HepG2 (cell line): ENCODE data around the gene MAFF. TPM values are rescaled to one million over a fixed set of nuclear protein-coding genes. Genes with fewer than 3 reads are reported as not detected.
A peak's percentile ranks its signal among the peaks of the same experiment; 100 is the strongest.

Experiments used
- AGO2 ChIP-seq: fragments of 200-400 bp; formaldehyde crosslinking; optimal IDR thresholded peaks from 2 replicates; pipeline ENCODE3; 2017; ENCODE audit warnings: mild to moderate bottlenecking, low read depth, low read length, moderate library complexity
- AHR ChIP-seq: IDR thresholded peaks from 2 replicates; pipeline ENCODE4 v1.6.1; 2018; ENCODE audit warnings: missing genetic modification reagents, missing compliant biosample characterization
- BRD4 ChIP-seq: sonication (generic); formaldehyde crosslinking; IDR thresholded peaks from 2 replicates; pipeline ENCODE4 v1.4.0; 2020; ENCODE audit warnings: missing genetic modification reagents
- ELF4 ChIP-seq: sonication (generic); formaldehyde crosslinking; IDR thresholded peaks from 2 replicates; pipeline ENCODE4 v1.5.0; 2020; ENCODE audit warnings: missing genetic modification reagents, mild to moderate bottlenecking, moderate library complexity, borderline replicate concordance
- FOXM1 ChIP-seq: sonication (generic); formaldehyde crosslinking; IDR thresholded peaks from 2 replicates; pipeline ENCODE4 v1.5.0; 2020; ENCODE audit warnings: missing genetic modification reagents
- KDM3A ChIP-seq: IDR thresholded peaks from 2 replicates; pipeline ENCODE4 v1.6.1; 2018; ENCODE audit warnings: low read depth, missing compliant biosample characterization
- KLF6 ChIP-seq: IDR thresholded peaks from 2 replicates; pipeline ENCODE4 v1.8.0; 2016; ENCODE audit warnings: missing biosample characterization, missing genetic modification reagents
- POLR2G ChIP-seq: fragments of 200-400 bp; formaldehyde crosslinking; IDR thresholded peaks from 2 replicates; pipeline ENCODE4 v1.6.1; 2018; ENCODE audit warnings: mild to moderate bottlenecking, low read depth, low read length, moderate library complexity
- SAFB2 ChIP-seq: sonication (generic); formaldehyde crosslinking; IDR thresholded peaks from 2 replicates; pipeline ENCODE4 v1.5.1; 2020; ENCODE audit warnings: missing genetic modification reagents, low read depth, mild to moderate bottlenecking, borderline replicate concordance
- SMYD3 ChIP-seq: sonication (generic); formaldehyde crosslinking; IDR thresholded peaks from 2 replicates; pipeline ENCODE4 v1.8.1; 2023; ENCODE audit warnings: mild to moderate bottlenecking, missing genetic modification reagents
- U2AF2 ChIP-seq: fragments of 200-400 bp; formaldehyde crosslinking; IDR thresholded peaks from 2 replicates; pipeline ENCODE4 v1.6.1; 2017; ENCODE audit warnings: low read depth, mild to moderate bottlenecking, low read length
- ZMYM2 ChIP-seq: sonication (generic); formaldehyde crosslinking; IDR thresholded peaks from 2 replicates; pipeline ENCODE4 v1.8.0; 2022; ENCODE audit warnings: mild to moderate bottlenecking, missing genetic modification reagents
- ZNF331 ChIP-seq: sonication (generic); formaldehyde crosslinking; IDR thresholded peaks from 2 replicates; pipeline ENCODE4 v1.4.0; 2020; ENCODE audit warnings: missing genetic modification reagents
- ZNF788 ChIP-seq: sonication (generic); formaldehyde crosslinking; IDR thresholded peaks from 2 replicates; pipeline ENCODE4 v1.5.0; 2020; ENCODE audit warnings: mild to moderate bottlenecking, missing genetic modification reagents, borderline replicate concordance
- polyA plus RNA-seq, 8 experiments: library from polyadenylated mRNA; depleted of rRNA in 3 of 8; stranded (reverse) in 7 of 8; unstranded in 1 of 8; fragments of >200 nt; fragmentation: Illumina TruSeq in 4 of 8; extraction: Trizol in 4 of 8; gene quantifications; 2 replicates each; pipeline versions ENCODE4 v1.2.1 to v1.2.3, GENCODE V29; 2011 to 2016; ENCODE audit warnings: low read depth in 4 of 8, missing spikeins in 1 of 8, mixed read lengths in 1 of 8; ENCODE audit not compliant: insufficient read depth in 1 of 8
- total RNA-seq, 5 experiments: library from RNA; depleted of rRNA; stranded (reverse); fragments of >200 nt; fragmentation: Illumina TruSeq; extraction: Trizol; gene quantifications; 2 replicates each; pipeline ENCODE4 v1.2.3, GENCODE V29; 2016; ENCODE audit warnings: low read depth in 1 of 5
- TF ChIP-seq, protein P1 (sequence below): sonication (generic); formaldehyde crosslinking; IDR thresholded peaks from 2 replicates; pipeline ENCODE4 v1.5.1; 2020; ENCODE audit warnings: mild to moderate bottlenecking, missing genetic modification reagents, borderline replicate concordance
- TF ChIP-seq, protein P2 (sequence below): sonication (generic); formaldehyde crosslinking; IDR thresholded peaks from 2 replicates; pipeline ENCODE4 v1.4.0; 2020; ENCODE audit warnings: mild to moderate bottlenecking, low read depth, missing genetic modification reagents
- TF ChIP-seq, protein P3 (sequence below): sonication (generic); formaldehyde crosslinking; IDR thresholded peaks from 2 replicates; pipeline ENCODE4 v1.4.0; 2020; ENCODE audit warnings: missing genetic modification reagents, borderline replicate concordance

Gene MAFF
- total and polyA plus RNA-seq, 2 of the 13 experiments (the other 11 are each of a cell fraction or from before 2014, with no cell fraction given): 5.4 to 14.3 TPM

DNA sequence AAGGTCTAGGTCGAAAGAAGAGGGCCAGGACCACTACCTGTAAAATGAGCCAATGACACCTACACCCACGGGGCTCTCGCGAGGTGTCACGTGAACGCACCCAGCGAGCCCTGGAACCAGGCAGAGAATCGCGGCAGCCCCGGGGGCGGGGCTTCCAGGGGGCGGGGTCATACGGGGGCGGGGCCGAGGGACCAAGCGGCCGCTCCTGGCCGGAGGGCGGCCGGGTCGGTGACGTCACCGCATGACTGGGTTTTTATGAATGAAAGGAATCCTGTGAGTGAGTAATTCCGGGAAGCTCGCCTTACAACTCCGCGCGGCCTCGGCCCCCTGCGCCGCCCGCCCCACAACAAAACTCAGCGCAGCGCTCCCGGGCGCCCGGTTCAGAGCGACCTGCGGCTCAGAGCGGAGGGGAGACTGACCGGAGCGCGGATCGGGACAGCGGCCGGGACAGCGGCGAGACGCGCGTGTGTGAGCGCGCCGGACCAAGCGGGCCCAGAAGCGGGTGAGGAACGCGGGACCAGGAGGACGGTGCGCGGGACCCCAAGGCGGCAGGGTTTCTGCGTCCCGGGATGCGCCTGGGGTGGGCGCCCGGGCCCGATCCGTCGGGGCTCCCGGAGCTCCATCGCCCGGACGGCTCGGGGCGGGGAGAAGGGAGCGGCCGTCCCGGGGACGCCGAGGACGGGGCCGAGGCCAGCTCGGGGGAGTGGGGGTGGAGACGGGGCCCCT, at the start of gene MAFF (continued):
- TF ChIP-seq, protein P1, sequence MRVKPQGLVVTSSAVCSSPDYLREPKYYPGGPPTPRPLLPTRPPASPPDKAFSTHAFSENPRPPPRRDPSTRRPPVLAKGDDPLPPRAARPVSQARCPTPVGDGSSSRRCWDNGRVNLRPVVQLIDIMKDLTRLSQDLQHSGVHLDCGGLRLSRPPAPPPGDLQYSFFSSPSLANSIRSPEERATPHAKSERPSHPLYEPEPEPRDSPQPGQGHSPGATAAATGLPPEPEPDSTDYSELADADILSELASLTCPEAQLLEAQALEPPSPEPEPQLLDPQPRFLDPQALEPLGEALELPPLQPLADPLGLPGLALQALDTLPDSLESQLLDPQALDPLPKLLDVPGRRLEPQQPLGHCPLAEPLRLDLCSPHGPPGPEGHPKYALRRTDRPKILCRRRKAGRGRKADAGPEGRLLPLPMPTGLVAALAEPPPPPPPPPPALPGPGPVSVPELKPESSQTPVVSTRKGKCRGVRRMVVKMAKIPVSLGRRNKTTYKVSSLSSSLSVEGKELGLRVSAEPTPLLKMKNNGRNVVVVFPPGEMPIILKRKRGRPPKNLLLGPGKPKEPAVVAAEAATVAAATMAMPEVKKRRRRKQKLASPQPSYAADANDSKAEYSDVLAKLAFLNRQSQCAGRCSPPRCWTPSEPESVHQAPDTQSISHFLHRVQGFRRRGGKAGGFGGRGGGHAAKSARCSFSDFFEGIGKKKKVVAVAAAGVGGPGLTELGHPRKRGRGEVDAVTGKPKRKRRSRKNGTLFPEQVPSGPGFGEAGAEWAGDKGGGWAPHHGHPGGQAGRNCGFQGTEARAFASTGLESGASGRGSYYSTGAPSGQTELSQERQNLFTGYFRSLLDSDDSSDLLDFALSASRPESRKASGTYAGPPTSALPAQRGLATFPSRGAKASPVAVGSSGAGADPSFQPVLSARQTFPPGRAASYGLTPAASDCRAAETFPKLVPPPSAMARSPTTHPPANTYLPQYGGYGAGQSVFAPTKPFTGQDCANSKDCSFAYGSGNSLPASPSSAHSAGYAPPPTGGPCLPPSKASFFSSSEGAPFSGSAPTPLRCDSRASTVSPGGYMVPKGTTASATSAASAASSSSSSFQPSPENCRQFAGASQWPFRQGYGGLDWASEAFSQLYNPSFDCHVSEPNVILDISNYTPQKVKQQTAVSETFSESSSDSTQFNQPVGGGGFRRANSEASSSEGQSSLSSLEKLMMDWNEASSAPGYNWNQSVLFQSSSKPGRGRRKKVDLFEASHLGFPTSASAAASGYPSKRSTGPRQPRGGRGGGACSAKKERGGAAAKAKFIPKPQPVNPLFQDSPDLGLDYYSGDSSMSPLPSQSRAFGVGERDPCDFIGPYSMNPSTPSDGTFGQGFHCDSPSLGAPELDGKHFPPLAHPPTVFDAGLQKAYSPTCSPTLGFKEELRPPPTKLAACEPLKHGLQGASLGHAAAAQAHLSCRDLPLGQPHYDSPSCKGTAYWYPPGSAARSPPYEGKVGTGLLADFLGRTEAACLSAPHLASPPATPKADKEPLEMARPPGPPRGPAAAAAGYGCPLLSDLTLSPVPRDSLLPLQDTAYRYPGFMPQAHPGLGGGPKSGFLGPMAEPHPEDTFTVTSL: peak; percentile 29; the same call in 1 of the 2 replicates
- TF ChIP-seq ELF4 (CRISPR knock-in tag): no peak
- TF ChIP-seq ZMYM2 (CRISPR knock-in tag): no peak
- TF ChIP-seq ZNF331 (CRISPR knock-in tag): peak; percentile 37; the same call in 1 of the 2 replicates
- TF ChIP-seq BRD4 (CRISPR knock-in tag): peak; percentile 42; the same call in 1 of the 2 replicates
- peak; percentile 10 for TF ChIP-seq AGO2
- TF ChIP-seq U2AF2: no peak
- TF ChIP-seq SMYD3 (CRISPR knock-in tag): no peak
- TF ChIP-seq AHR (CRISPR knock-in tag): peak; percentile 79
- peak; percentile 27; the same call in 1 of the 2 replicates for TF ChIP-seq ZNF788 (CRISPR knock-in tag)
- peak; percentile 64; the same call in 1 of the 2 replicates for TF ChIP-seq KLF6
- peak; percentile 90 for TF ChIP-seq POLR2G
- TF ChIP-seq SAFB2 (CRISPR knock-in tag): peak; percentile 26; the same call in 1 of the 2 replicates
- TF ChIP-seq KDM3A: 0 out of 2 replicates have a peak, but pooled peaks have one; percentile 21
- TF ChIP-seq, protein P2, sequence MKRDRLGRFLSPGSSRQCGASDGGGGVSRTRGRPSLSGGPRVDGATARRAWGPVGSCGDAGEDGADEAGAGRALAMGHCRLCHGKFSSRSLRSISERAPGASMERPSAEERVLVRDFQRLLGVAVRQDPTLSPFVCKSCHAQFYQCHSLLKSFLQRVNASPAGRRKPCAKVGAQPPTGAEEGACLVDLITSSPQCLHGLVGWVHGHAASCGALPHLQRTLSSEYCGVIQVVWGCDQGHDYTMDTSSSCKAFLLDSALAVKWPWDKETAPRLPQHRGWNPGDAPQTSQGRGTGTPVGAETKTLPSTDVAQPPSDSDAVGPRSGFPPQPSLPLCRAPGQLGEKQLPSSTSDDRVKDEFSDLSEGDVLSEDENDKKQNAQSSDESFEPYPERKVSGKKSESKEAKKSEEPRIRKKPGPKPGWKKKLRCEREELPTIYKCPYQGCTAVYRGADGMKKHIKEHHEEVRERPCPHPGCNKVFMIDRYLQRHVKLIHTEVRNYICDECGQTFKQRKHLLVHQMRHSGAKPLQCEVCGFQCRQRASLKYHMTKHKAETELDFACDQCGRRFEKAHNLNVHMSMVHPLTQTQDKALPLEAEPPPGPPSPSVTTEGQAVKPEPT (CRISPR knock-in tag): no peak; the same call in 1 of the 2 replicates
- TF ChIP-seq, protein P3, sequence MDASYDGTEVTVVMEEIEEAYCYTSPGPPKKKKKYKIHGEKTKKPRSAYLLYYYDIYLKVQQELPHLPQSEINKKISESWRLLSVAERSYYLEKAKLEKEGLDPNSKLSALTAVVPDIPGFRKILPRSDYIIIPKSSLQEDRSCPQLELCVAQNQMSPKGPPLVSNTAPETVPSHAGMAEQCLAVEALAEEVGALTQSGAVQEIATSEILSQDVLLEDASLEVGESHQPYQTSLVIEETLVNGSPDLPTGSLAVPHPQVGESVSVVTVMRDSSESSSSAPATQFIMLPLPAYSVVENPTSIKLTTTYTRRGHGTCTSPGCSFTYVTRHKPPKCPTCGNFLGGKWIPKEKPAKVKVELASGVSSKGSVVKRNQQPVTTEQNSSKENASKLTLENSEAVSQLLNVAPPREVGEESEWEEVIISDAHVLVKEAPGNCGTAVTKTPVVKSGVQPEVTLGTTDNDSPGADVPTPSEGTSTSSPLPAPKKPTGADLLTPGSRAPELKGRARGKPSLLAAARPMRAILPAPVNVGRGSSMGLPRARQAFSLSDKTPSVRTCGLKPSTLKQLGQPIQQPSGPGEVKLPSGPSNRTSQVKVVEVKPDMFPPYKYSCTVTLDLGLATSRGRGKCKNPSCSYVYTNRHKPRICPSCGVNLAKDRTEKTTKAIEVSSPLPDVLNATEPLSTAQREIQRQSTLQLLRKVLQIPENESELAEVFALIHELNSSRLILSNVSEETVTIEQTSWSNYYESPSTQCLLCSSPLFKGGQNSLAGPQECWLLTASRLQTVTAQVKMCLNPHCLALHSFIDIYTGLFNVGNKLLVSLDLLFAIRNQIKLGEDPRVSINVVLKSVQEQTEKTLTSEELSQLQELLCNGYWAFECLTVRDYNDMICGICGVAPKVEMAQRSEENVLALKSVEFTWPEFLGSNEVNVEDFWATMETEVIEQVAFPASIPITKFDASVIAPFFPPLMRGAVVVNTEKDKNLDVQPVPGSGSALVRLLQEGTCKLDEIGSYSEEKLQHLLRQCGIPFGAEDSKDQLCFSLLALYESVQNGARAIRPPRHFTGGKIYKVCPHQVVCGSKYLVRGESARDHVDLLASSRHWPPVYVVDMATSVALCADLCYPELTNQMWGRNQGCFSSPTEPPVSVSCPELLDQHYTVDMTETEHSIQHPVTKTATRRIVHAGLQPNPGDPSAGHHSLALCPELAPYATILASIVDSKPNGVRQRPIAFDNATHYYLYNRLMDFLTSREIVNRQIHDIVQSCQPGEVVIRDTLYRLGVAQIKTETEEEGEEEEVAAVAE (CRISPR knock-in tag): peak; percentile 72; the same call in 1 of the 2 replicates
- no peak for TF ChIP-seq FOXM1 (CRISPR knock-in tag)
